SK-N-SH (cell line): Measurements from ENCODE around the gene ALDH4A1.

Experiments
- CHD2 ChIP-seq: fragments of 150-350 bp; IDR thresholded peaks from 2 replicates; pipeline ENCODE4 v1.6.1; 2018; ENCODE audit warnings: low read length; ENCODE audit not compliant: partially characterized antibody
- FOXJ3 ChIP-seq: sonication (generic); formaldehyde crosslinking; IDR thresholded peaks from 2 replicates; pipeline ENCODE4 v1.5.1; 2020; ENCODE audit warnings: mild to moderate bottlenecking, missing genetic modification reagents
- FOXM1 ChIP-seq: IDR thresholded peaks from 2 replicates; pipeline ENCODE4 v1.4.0; 2012; ENCODE audit warnings: low read depth, mild to moderate bottlenecking
- TAF1 ChIP-seq: IDR thresholded peaks from 2 replicates; pipeline ENCODE4 v1.6.1; 2012; ENCODE audit warnings: low read depth, mild to moderate bottlenecking, low read length, moderate library complexity, borderline replicate concordance
- TF ChIP-seq, protein P1 (sequence below): IDR thresholded peaks from 2 replicates; pipeline ENCODE4 v1.4.0; 2012; ENCODE audit warnings: low read depth
- TF ChIP-seq, protein P2 (sequence below): fragments of 200-600 bp; sonication (generic); IDR thresholded peaks from 2 replicates; pipeline ENCODE4 v1.6.1; 2017; ENCODE audit warnings: antibody characterized with exemption, mild to moderate bottlenecking, moderate library complexity
- TF ChIP-seq, protein P3 (sequence below): fragments of 150-350 bp; IDR thresholded peaks from 2 replicates; pipeline ENCODE4 v1.6.1; 2017; ENCODE audit warnings: antibody characterized with exemption, low read length, low read depth, borderline replicate concordance

DNA sequence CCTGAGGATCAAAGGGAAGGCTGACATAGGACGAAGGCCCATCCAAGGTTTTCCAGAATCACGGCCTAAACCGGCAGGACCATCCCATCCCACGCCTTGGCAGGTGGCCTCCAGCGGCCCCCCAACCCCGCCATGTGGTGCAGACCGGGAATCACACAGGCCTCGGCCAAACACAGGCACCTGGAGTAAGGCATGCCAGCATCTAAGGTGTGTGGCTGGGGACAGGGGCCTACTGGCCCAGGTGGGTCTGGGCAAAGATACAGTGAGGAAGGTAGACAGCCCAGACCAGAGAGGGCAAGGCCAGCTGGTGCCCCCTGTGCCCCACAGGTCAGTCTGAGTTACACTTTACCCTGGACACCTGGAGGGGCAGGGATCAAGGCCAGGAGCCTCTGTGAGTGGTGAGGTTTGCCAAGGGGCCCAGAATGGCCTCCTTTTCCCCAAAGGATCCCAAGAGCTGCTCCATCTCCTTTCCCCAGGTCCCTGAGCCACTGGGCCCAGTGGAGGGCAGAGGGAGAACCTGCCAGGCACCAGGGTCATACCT lies 30.2 kb downstream of the ALDH4A1 start:
- TF ChIP-seq, protein P1, sequence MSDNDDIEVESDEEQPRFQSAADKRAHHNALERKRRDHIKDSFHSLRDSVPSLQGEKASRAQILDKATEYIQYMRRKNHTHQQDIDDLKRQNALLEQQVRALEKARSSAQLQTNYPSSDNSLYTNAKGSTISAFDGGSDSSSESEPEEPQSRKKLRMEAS, result no peak
- no peak for TF ChIP-seq TAF1
- TF ChIP-seq CHD2, result no peak
- no peak for TF ChIP-seq FOXJ3
- TF ChIP-seq, protein P2, sequence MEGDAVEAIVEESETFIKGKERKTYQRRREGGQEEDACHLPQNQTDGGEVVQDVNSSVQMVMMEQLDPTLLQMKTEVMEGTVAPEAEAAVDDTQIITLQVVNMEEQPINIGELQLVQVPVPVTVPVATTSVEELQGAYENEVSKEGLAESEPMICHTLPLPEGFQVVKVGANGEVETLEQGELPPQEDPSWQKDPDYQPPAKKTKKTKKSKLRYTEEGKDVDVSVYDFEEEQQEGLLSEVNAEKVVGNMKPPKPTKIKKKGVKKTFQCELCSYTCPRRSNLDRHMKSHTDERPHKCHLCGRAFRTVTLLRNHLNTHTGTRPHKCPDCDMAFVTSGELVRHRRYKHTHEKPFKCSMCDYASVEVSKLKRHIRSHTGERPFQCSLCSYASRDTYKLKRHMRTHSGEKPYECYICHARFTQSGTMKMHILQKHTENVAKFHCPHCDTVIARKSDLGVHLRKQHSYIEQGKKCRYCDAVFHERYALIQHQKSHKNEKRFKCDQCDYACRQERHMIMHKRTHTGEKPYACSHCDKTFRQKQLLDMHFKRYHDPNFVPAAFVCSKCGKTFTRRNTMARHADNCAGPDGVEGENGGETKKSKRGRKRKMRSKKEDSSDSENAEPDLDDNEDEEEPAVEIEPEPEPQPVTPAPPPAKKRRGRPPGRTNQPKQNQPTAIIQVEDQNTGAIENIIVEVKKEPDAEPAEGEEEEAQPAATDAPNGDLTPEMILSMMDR, result no peak
- no peak for TF ChIP-seq FOXM1
- TF ChIP-seq, protein P3, sequence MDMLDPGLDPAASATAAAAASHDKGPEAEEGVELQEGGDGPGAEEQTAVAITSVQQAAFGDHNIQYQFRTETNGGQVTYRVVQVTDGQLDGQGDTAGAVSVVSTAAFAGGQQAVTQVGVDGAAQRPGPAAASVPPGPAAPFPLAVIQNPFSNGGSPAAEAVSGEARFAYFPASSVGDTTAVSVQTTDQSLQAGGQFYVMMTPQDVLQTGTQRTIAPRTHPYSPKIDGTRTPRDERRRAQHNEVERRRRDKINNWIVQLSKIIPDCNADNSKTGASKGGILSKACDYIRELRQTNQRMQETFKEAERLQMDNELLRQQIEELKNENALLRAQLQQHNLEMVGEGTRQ, result no peak
